Measurements from ENCODE around the gene RIT1. TPM values are rescaled to one million over a fixed set of nuclear protein-coding genes. Genes with fewer than 3 reads are reported as not detected.

The RIT1 gene
- total RNA-seq, 1 experiment from 2014 or later: 26.4 TPM

GRCh38 chr1:155899683-155900082 lies 11.5 kb downstream of the RIT1 start:
- H3K9ac ChIP-seq (ENCODE audit: extremely low read depth, insufficient read length, low read length): no peak overlapping the region
- no peak overlapping the region for H2AK5ac ChIP-seq (ENCODE audit: insufficient read length, low read length)
- H3K27me3 Mint-ChIP-seq (ENCODE audit: low read depth): no peaks in the 10 kb centered on the region
- H3K23me2 ChIP-seq (ENCODE audit: insufficient read length, low read depth, low read length, poor library complexity, severe bottlenecking): no peaks in the 10 kb centered on the region
- H3K27ac ChIP-seq (ENCODE audit: insufficient read length, low read depth, low read length): no peak overlapping the region
- no peak for DNase-seq
- H3K9me3 ChIP-seq (ENCODE audit: control insufficient read depth, low read depth, low read length): no peaks in the 10 kb centered on the region
- no CpG with 5 or more reads among the region's 2 CpGs for WGBS (ENCODE audit: extremely low coverage, insufficient read length, low lambda C conversion rate)
- H4K8ac ChIP-seq (replicated peaks; ENCODE audit: insufficient read length, low read depth, low read length): no peak overlapping the region
- no peak overlapping the region for H2BK15ac ChIP-seq (ENCODE audit: low read depth, low read length)
- H3K18ac ChIP-seq (ENCODE audit: insufficient read length, low read depth, low read length): no peak overlapping the region
- no peaks in the 10 kb centered on the region for H4K20me1 ChIP-seq (ENCODE audit: control insufficient read depth, insufficient read depth, insufficient read length)
- no peaks in the 10 kb centered on the region for H3K79me2 ChIP-seq (ENCODE audit: insufficient read depth, low read length)
- no peak overlapping the region for H4K5ac ChIP-seq (ENCODE audit: insufficient read length, low read depth, low read length)
- no peaks in the 10 kb centered on the region for H3K79me1 ChIP-seq (ENCODE audit: insufficient read depth, low read depth, low read length, poor library complexity, severe bottlenecking)
- no peak overlapping the region for H2BK20ac ChIP-seq (ENCODE audit: low read depth, low read length, poor library complexity, severe bottlenecking)
- H3K4me1 ChIP-seq (ENCODE audit: insufficient read depth, low read length): no peaks in the 10 kb centered on the region
- H2BK5ac ChIP-seq (ENCODE audit: insufficient read length, low read length): no peak overlapping the region
- no peaks in the 10 kb centered on the region for H3K4me1 Mint-ChIP-seq
- H4K91ac ChIP-seq (ENCODE audit: insufficient read length, low read depth, low read length): no peak overlapping the region
- no peak overlapping the region for H3K4me2 ChIP-seq (ENCODE audit: insufficient read depth, insufficient read length, low read length)
- H3K36me3 Mint-ChIP-seq (ENCODE audit: insufficient read depth in 1 of 3, low read depth in 3 of 3): peaks cover 27 to 60% (median 59%) of the 10 kb centered on the region in 3 experiments; a peak in 6 of 7 replicates
- no peak overlapping the region for H3K4ac ChIP-seq (ENCODE audit: low read depth, low read length)
- no peak overlapping the region for H2BK12ac ChIP-seq (ENCODE audit: insufficient read length, low read depth, low read length)
- H3K56ac ChIP-seq (ENCODE audit: insufficient read length, low read depth, low read length): no peak overlapping the region
- TF ChIP-seq CTCF (conservative IDR thresholded peaks at IDR 0.05): no peak
- H3K9me3 Mint-ChIP-seq: no peaks in the 10 kb centered on the region
- H3K23ac ChIP-seq (ENCODE audit: insufficient read length, low read depth, low read length): no peak overlapping the region
- H3K27ac Mint-ChIP-seq: no peak overlapping the region
- H3K14ac ChIP-seq (ENCODE audit: insufficient read depth, low read length): no peak overlapping the region
- no peak overlapping the region for H2BK120ac ChIP-seq (ENCODE audit: low read depth, low read length, poor library complexity, severe bottlenecking)
- H3K4me3 Mint-ChIP-seq: no peak overlapping the region
- no peak overlapping the region for H2AFZ ChIP-seq (ENCODE audit: low read length)
- H3K27me3 ChIP-seq (ENCODE audit: insufficient read depth, low read length): no peaks in the 10 kb centered on the region
- no peak overlapping the region for H3T11ph ChIP-seq (ENCODE audit: low read length)
